ENCODE results near the gene IPCEF1.

DNA sequence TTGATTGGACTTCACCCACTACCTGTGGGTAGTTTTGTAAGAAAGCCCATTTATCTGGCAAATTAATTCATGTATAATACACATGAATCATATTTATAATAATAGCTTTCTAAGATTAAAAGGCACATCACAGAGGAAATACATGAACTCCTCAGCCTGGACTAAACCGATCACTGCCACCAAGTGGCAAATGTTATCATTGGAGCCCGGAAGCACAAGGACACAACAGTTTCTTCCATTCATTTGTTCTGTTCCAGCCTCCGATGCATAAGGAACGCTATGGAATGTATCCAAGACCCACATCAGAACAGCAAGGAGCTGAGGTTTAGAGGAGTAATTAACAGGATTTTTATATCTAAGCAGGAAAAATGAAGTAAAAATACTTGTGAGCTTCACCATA, 13.9 kb upstream of the IPCEF1 start:
- no peak for TF ChIP-seq CTCF (IDR thresholded peaks at IDR 0.05)
- TF ChIP-seq POLR2A (IDR thresholded peaks at IDR 0.05): no peak
- no peak for TF ChIP-seq POLR2AphosphoS5 (IDR thresholded peaks at IDR 0.05; ENCODE audit: insufficient read depth in 1 of 2, low read depth in 1 of 2)
